Neural progenitor cell (in vitro differentiated cells): ENCODE results near the gene PTGDR2.

Experiments
- CTCF ChIP-seq: fragments of 200-600 bp; sonication (generic); IDR thresholded peaks from 2 replicates; pipeline ENCODE4 v1.5.1; 2017; ENCODE audit warnings: antibody characterized with exemption, mild to moderate bottlenecking
- EZH2 ChIP-seq: fragments of 200-600 bp; sonication (generic); IDR thresholded peaks from 2 replicates; pipeline ENCODE4 v1.6.1; 2017; ENCODE audit warnings: antibody characterized with exemption, mild to moderate bottlenecking, moderate library complexity
- EZH2phosphoT487 ChIP-seq: fragments of 200-600 bp; sonication (generic); IDR thresholded peaks from 2 replicates; pipeline ENCODE4 v1.6.1; 2017; ENCODE audit warnings: antibody characterized with exemption

GRCh38 chr11:60900673-60901404 is 45.1 kb upstream of the PTGDR2 start:
- TF ChIP-seq CTCF: no peak
- no peak for TF ChIP-seq EZH2phosphoT487
- TF ChIP-seq EZH2: no peak
